Mesenchymal stem cell (in vitro differentiated cells and primary cell): ENCODE measurements around the gene NTSR1.

ENCODE experiments used
- DNase-seq: peaks from one replicate; pipeline ENCODE4 v3.0.0-alpha.2; 2013
- H2AFZ ChIP-seq: one replicate; pipeline ENCODE4 v1.6.1; 2013; ENCODE audit warnings: low read depth, mild to moderate bottlenecking, control low read depth, inconsistent platforms, low read length, moderate library complexity
- H2AK5ac ChIP-seq: 2 replicates; pipeline ENCODE4 v1.6.1; 2013; ENCODE audit warnings: low read length, moderate library complexity, mild to moderate bottlenecking, inconsistent platforms; ENCODE audit not compliant: severe bottlenecking
- H2BK120ac ChIP-seq: one replicate; pipeline ENCODE4 v1.6.1; 2013; ENCODE audit warnings: low read depth, mild to moderate bottlenecking, inconsistent platforms, low read length, moderate library complexity
- H2BK12ac ChIP-seq, 2 experiments: one replicate each; pipeline ENCODE4 v1.6.1; 2013; ENCODE audit warnings: inconsistent platforms in 2 of 2, low read length in 2 of 2, mild to moderate bottlenecking in 2 of 2, moderate library complexity in 2 of 2, control low read depth in 1 of 2
- H2BK15ac ChIP-seq: one replicate; pipeline ENCODE4 v1.6.1; 2013; ENCODE audit warnings: mild to moderate bottlenecking, low read depth, inconsistent platforms; ENCODE audit not compliant: poor library complexity, severe bottlenecking
- H2BK5ac ChIP-seq: 2 replicates; pipeline ENCODE4 v1.6.1; 2013; ENCODE audit warnings: low read depth, mild to moderate bottlenecking, low read length, control low read depth, inconsistent platforms; ENCODE audit not compliant: poor library complexity, severe bottlenecking
- H3K14ac ChIP-seq, 2 experiments: one replicate each; pipeline ENCODE4 v1.6.1; 2013; ENCODE audit warnings: inconsistent platforms in 2 of 2, low read length in 2 of 2, control low read depth in 1 of 2, mild to moderate bottlenecking in 1 of 2, moderate library complexity in 1 of 2
- H3K18ac ChIP-seq, 2 experiments: one replicate each; pipeline ENCODE4 v1.6.1; 2013; ENCODE audit warnings: inconsistent platforms in 2 of 2, low read length in 2 of 2, control low read depth in 1 of 2, low read depth in 1 of 2, mild to moderate bottlenecking in 1 of 2
- H3K23ac ChIP-seq, 2 experiments: one replicate each; pipeline ENCODE4 v1.6.1; 2013; ENCODE audit warnings: inconsistent platforms in 2 of 2, low read length in 2 of 2, mild to moderate bottlenecking in 2 of 2, moderate library complexity in 2 of 2, control low read depth in 1 of 2
- H3K27ac ChIP-seq: 2 replicates; pipeline ENCODE4 v1.5.1; 2013; ENCODE audit warnings: mild to moderate bottlenecking, moderate library complexity, low read length, control low read depth, inconsistent platforms; ENCODE audit not compliant: poor library complexity, severe bottlenecking
- H3K27me3 ChIP-seq, 2 experiments: 2 replicates each; pipeline versions ENCODE4 v1.6.1 to v1.7.0; 2013; ENCODE audit warnings: low read length in 2 of 2, mild to moderate bottlenecking in 2 of 2, moderate library complexity in 2 of 2, control low read depth in 1 of 2, inconsistent platforms in 1 of 2; ENCODE audit not compliant: control insufficient read depth in 1 of 2, insufficient read depth in 1 of 2
- H3K36me3 ChIP-seq, 2 experiments: 2 replicates each; pipeline versions ENCODE4 v1.6.1 to v1.7.0; 2013; ENCODE audit warnings: low read length in 2 of 2, control low read depth in 1 of 2, inconsistent platforms in 1 of 2, low read depth in 1 of 2, mild to moderate bottlenecking in 1 of 2; ENCODE audit not compliant: insufficient read depth in 2 of 2, control insufficient read depth in 1 of 2
- H3K4ac ChIP-seq, 2 experiments: one replicate each; pipeline ENCODE4 v1.6.1; 2013; ENCODE audit warnings: inconsistent platforms in 2 of 2, low read length in 2 of 2, mild to moderate bottlenecking in 2 of 2, moderate library complexity in 2 of 2, control low read depth in 1 of 2, low read depth in 1 of 2
- H3K4me1 ChIP-seq: 2 replicates; pipeline ENCODE4 v1.6.1; 2013; ENCODE audit warnings: low read depth, low read length, control low read depth; ENCODE audit not compliant: control insufficient read depth, insufficient read depth
- H3K4me2 ChIP-seq: 2 replicates; pipeline ENCODE4 v1.6.1; 2013; ENCODE audit warnings: low read length, mild to moderate bottlenecking, inconsistent platforms; ENCODE audit not compliant: poor library complexity, severe bottlenecking
- H3K4me3 ChIP-seq, 2 experiments: 2 replicates each; pipeline versions ENCODE4 v1.5.1 to v1.7.0; 2013; ENCODE audit warnings: low read length in 2 of 2, mild to moderate bottlenecking in 2 of 2, control low read depth in 1 of 2, low read depth in 1 of 2; ENCODE audit not compliant: insufficient read depth in 1 of 2
- H3K79me1 ChIP-seq: replicated peaks from 2 replicates; pipeline ENCODE4 v1.6.1; 2013; ENCODE audit warnings: mild to moderate bottlenecking, control low read depth, low read length, inconsistent platforms; ENCODE audit not compliant: poor library complexity, severe bottlenecking
- H3K9ac ChIP-seq: 2 replicates; pipeline ENCODE4 v1.7.0; 2013; ENCODE audit warnings: mild to moderate bottlenecking, low read length, moderate library complexity
- H3K9me3 ChIP-seq: 2 replicates; pipeline ENCODE4 v1.7.0; 2013; ENCODE audit warnings: mild to moderate bottlenecking, low read length; ENCODE audit not compliant: control insufficient read depth
- H4K8ac ChIP-seq: one replicate; pipeline ENCODE4 v1.6.1; 2013; ENCODE audit warnings: inconsistent platforms, mild to moderate bottlenecking, low read length, moderate library complexity
- H4K91ac ChIP-seq: one replicate; pipeline ENCODE4 v1.6.1; 2013; ENCODE audit warnings: mild to moderate bottlenecking, low read length, inconsistent platforms
- WGBS: methylation state at CpG from one replicate; pipeline ENCODE4 v1.1.7; 2013; ENCODE audit warnings: mixed read lengths; 5-methylcytosine and 5-hydroxymethylcytosine counted together

The NTSR1 gene

DNA sequence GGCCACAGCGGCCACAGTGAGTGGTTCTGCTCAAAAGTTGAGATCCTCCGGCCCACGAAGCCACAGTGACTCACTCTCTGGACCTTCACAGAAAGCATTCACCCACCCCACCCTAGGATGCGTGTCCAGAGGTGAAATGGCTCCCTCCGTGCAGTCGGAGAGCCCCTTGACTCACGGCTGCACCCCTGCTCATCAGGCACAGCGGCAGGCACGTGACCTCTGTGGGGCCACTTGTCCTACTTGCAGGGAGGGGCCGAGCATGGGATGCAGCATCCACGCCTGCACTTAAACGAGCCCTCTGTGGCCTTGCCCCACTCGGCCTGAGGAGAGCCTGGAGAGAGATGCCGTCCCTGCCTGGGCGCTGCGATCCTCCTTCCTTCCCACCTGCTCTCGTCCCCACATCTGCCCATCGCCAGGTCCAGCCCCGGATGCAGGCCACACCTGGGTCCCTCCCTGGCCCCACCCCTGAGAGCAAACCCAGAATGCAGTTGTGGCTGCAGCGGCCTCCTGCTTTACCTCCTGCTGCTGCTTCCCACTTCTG lies 28.7 kb downstream of the NTSR1 start:
- no peak overlapping the region for H2BK120ac ChIP-seq
- no peaks in the 10 kb centered on the region for H3K36me3 ChIP-seq
- peaks cover 0 to 21% of the 10 kb centered on the region in 2 experiments for H3K27me3 ChIP-seq
- no peak overlapping the region for H2BK5ac ChIP-seq
- H2AFZ ChIP-seq: no peak overlapping the region
- no peak overlapping the region for H4K91ac ChIP-seq
- 85% methylated on average over 18 of the region's 20 CpGs for WGBS
- no peak overlapping the region for H3K23ac ChIP-seq
- no peak for DNase-seq
- H3K4me2 ChIP-seq: no peak overlapping the region
- H2AK5ac ChIP-seq: no peak overlapping the region
- H3K27ac ChIP-seq: no peak overlapping the region
- H3K9me3 ChIP-seq: no peaks in the 10 kb centered on the region
- H3K79me1 ChIP-seq: no peaks in the 10 kb centered on the region
- no peak overlapping the region for H3K4ac ChIP-seq
- H2BK12ac ChIP-seq: no peak overlapping the region
- no peak overlapping the region for H3K4me3 ChIP-seq
- H2BK15ac ChIP-seq: no peak overlapping the region
- H3K4me1 ChIP-seq: peaks cover 41% of the 10 kb centered on the region
- H3K9ac ChIP-seq: no peak overlapping the region
- no peak overlapping the region for H3K14ac ChIP-seq
- no peak overlapping the region for H4K8ac ChIP-seq
- H3K18ac ChIP-seq: no peak overlapping the region

- H3K79me1 ChIP-seq: no peaks in the 10 kb centered on the region
- H3K36me3 ChIP-seq: no peaks in the 10 kb centered on the region
- DNase-seq: no peak
- H4K8ac ChIP-seq: no peak overlapping the region
- no peak overlapping the region for H3K23ac ChIP-seq
- no peak overlapping the region for H2BK15ac ChIP-seq
- no peak overlapping the region for H2BK12ac ChIP-seq
- 92% methylated on average over 29 of the region's 29 CpGs for WGBS
- H2BK5ac ChIP-seq: no peak overlapping the region
- H4K91ac ChIP-seq: peak overlapping the region; percentile 35
- no peaks in the 10 kb centered on the region for H3K9me3 ChIP-seq
- no peak overlapping the region for H3K18ac ChIP-seq
- no peak overlapping the region for H2BK120ac ChIP-seq
- no peak overlapping the region for H3K4me2 ChIP-seq
- no peak overlapping the region for H3K14ac ChIP-seq
- H3K4me1 ChIP-seq: peaks cover 45% of the 10 kb centered on the region
- H2AFZ ChIP-seq: no peak overlapping the region
- H3K27ac ChIP-seq: no peak overlapping the region
- peaks cover 0 to 12% of the 10 kb centered on the region in 2 experiments for H3K27me3 ChIP-seq
- no peak overlapping the region for H3K9ac ChIP-seq
- H3K4ac ChIP-seq: no peak overlapping the region
- peak overlapping the region in 1 of 2 experiments; percentile 15 for H3K4me3 ChIP-seq
- H2AK5ac ChIP-seq: no peak overlapping the region
Measured at GRCh38 chr20:62738025-62738881, 29.6 kb downstream of the NTSR1 start.

- peak overlapping the region; percentile 67 for H3K9ac ChIP-seq
- no peak overlapping the region for H2BK15ac ChIP-seq
- H2BK12ac ChIP-seq: no peak overlapping the region
- no peak overlapping the region for H2AFZ ChIP-seq
- H2AK5ac ChIP-seq: no peak overlapping the region
- no peaks in the 10 kb centered on the region for H3K79me1 ChIP-seq
- no peak overlapping the region for H3K27ac ChIP-seq
- peak overlapping the region; percentile 12 for H4K8ac ChIP-seq
- no peak overlapping the region for H3K4ac ChIP-seq
- no peak overlapping the region for H2BK5ac ChIP-seq
- 94% methylated on average over 12 of the region's 12 CpGs for WGBS
- no peak for DNase-seq
- no peak overlapping the region for H3K4me2 ChIP-seq
- H3K4me1 ChIP-seq: peaks cover 45% of the 10 kb centered on the region
- H3K9me3 ChIP-seq: no peaks in the 10 kb centered on the region
- H3K23ac ChIP-seq: no peak overlapping the region
- H3K27me3 ChIP-seq: peaks cover 0 to 5% of the 10 kb centered on the region in 2 experiments
- H3K36me3 ChIP-seq: no peaks in the 10 kb centered on the region
- H3K18ac ChIP-seq: no peak overlapping the region
- H3K14ac ChIP-seq: no peak overlapping the region
- peak overlapping the region; percentile 23 for H4K91ac ChIP-seq
- H3K4me3 ChIP-seq: no peak overlapping the region
- H2BK120ac ChIP-seq: no peak overlapping the region
Measured at GRCh38 chr20:62739067-62739466, 30.4 kb downstream of the NTSR1 start.

- DNase-seq: no peak
- 66% methylated on average over 32 of the region's 32 CpGs for WGBS
- Histone ChIP-seq H3K27ac (peak overlapping the region; percentile 65), H3K79me1 (no peaks in the 10 kb centered on the region), H3K36me3 (no peaks in the 10 kb centered on the region), H2BK5ac (no peak overlapping the region), H2AFZ (no peak overlapping the region), H4K91ac (peak overlapping the region; percentile 23), H3K9ac (peak overlapping the region; percentile 67), H4K8ac (peak overlapping the region; percentile 35), H3K4me2 (peak overlapping the region; percentile 30), H3K14ac (peak overlapping the region in 1 of 2 experiments; percentile 62), H3K4ac (peak overlapping the region in 1 of 2 experiments; percentile 10), H3K23ac (no peak overlapping the region), H2BK120ac (no peak overlapping the region), H3K4me1 (peaks cover 45% of the 10 kb centered on the region), H2BK12ac (peak overlapping the region in 1 of 2 experiments; percentile 66), H2BK15ac (no peak overlapping the region), H3K18ac (no peak overlapping the region), H2AK5ac (no peak overlapping the region), H3K4me3 (peak overlapping the region in 1 of 2 experiments; percentile 71), H3K9me3 (no peaks in the 10 kb centered on the region), H3K27me3 (no peaks in the 10 kb centered on the region)
Measured at GRCh38 chr20:62739581-62740285, 31.1 kb downstream of the NTSR1 start.
